Panc1 (cell line): ENCODE measurements around the gene PHRF1. TPM values are rescaled to one million over a fixed set of nuclear protein-coding genes. Genes with fewer than 3 reads are reported as not detected.

Experiments
- ATAC-seq: fragments of 200-7000 bp; cut with Tn5 transposase; 2 replicates; pipeline ENCODE4 v1.9.1; 2020; ENCODE audit warnings: mild to moderate bottlenecking, moderate library complexity
- BruUV-seq: library from RNA; stranded (reverse); fragments of 400-500 nt; replicated peaks from 2 replicates; lab custom pipeline; 2021; lab: Mats Ljungman, UMichigan
- CTCF ChIA-PET: fragments of 300-600 bp; sonication (Branson Sonifier 250); formaldehyde crosslinking; loops from one replicate; lab custom pipeline; 2022; ENCODE audit warnings: antibody characterized with exemption; lab: Charles Lee
- POLR2A ChIA-PET: fragments of 300-600 bp; sonication (Branson Sonifier 250); formaldehyde crosslinking; loops from one replicate; lab custom pipeline; 2022; ENCODE audit warnings: antibody characterized with exemption; lab: Charles Lee
- DNase-seq: peaks from one replicate; pipeline ENCODE4 v3.0.0-alpha.2; 2010; ENCODE audit warnings: low read depth, low spot score
- H3K27ac ChIP-seq: 2 replicates; pipeline ENCODE4 v1.5.1; 2011; ENCODE audit warnings: mild to moderate bottlenecking, low read length, inconsistent platforms
- H3K27me3 ChIP-seq: fragments of 200-500 bp; sonication (Bioruptor generic); 2 replicates; pipeline ENCODE4 v1.6.0; 2014; ENCODE audit warnings: low read length, inconsistent platforms; ENCODE audit not compliant: control insufficient read depth, insufficient read depth
- H3K36me3 ChIP-seq: fragments of 200-500 bp; sonication (Bioruptor generic); 2 replicates; pipeline ENCODE4 v1.5.1; 2014; ENCODE audit warnings: inconsistent platforms, mild to moderate bottlenecking, low read length, moderate library complexity; ENCODE audit not compliant: control insufficient read depth, insufficient read depth
- H3K4me1 ChIP-seq: 2 replicates; pipeline ENCODE4 v1.5.1; 2011; ENCODE audit warnings: inconsistent platforms, mild to moderate bottlenecking, low read length, moderate library complexity; ENCODE audit not compliant: control insufficient read depth, insufficient read depth
- H3K4me3 ChIP-seq, 2 experiments: 2 replicates each; pipeline ENCODE4 v1.5.1; 2011 to 2012; ENCODE audit warnings: low read depth in 2 of 2, low read length in 2 of 2, mild to moderate bottlenecking in 2 of 2, inconsistent platforms in 1 of 2, moderate library complexity in 1 of 2
- H3K9me3 ChIP-seq: fragments of 200-500 bp; sonication (Bioruptor generic); 2 replicates; pipeline ENCODE4 v1.5.1; 2014; ENCODE audit warnings: low read depth, mild to moderate bottlenecking, inconsistent platforms, low read length, moderate library complexity; ENCODE audit not compliant: control insufficient read depth, insufficient read depth
- POLR2AphosphoS5 ChIP-seq: IDR thresholded peaks from 2 replicates; pipeline ENCODE4 v1.6.1; 2012; ENCODE audit warnings: mild to moderate bottlenecking, low read depth, low read length, moderate library complexity
- SIN3A ChIP-seq: IDR thresholded peaks from 2 replicates; pipeline ENCODE4 v1.6.1; 2012; ENCODE audit warnings: low read depth, mild to moderate bottlenecking, low read length, moderate library complexity, borderline replicate concordance; ENCODE audit not compliant: insufficient read depth
- TCF7L2 ChIP-seq: IDR thresholded peaks from 2 replicates; pipeline ENCODE4 v1.6.1; 2011; ENCODE audit warnings: mild to moderate bottlenecking, low read depth, low read length, inconsistent platforms
- in situ Hi-C: cut with HindIII; loops from 2 replicates; pipeline ENCODE4 v1.10.0; 2016; ENCODE audit warnings: low sequenced_read_pairs, low pct_unique_long_range_greater_than_20kb
- intact Hi-C: fragments of 100-400 bp; cut with micrococcal nuclease; formaldehyde crosslinking; loops from one replicate; pipeline ENCODE4 v1.10.0; 2022; ENCODE audit not compliant: unreplicated experiment
- total RNA-seq: library from RNA; stranded (reverse); gene quantifications from one replicate; pipeline ENCODE4 v1.2.1, GENCODE V29; 2021; ENCODE audit not compliant: unreplicated experiment
- TF ChIP-seq, protein P1 (sequence below): fragments of 450-650 bp; IDR thresholded peaks from 2 replicates; pipeline ENCODE4 v1.5.1; 2017; ENCODE audit warnings: mild to moderate bottlenecking
- TF ChIP-seq, protein P2 (sequence below), 2 experiments: IDR thresholded peaks; 2 replicates each; pipeline ENCODE4 v1.6.1; 2011 to 2012; ENCODE audit warnings: low read depth in 2 of 2, control low read depth in 1 of 2, low read length in 1 of 2, mild to moderate bottlenecking in 1 of 2, moderate library complexity in 1 of 2; ENCODE audit not compliant: insufficient read depth in 1 of 2

Gene PHRF1
- total RNA-seq, 1 experiment from 2014 or later = 90.6 TPM

DNA sequence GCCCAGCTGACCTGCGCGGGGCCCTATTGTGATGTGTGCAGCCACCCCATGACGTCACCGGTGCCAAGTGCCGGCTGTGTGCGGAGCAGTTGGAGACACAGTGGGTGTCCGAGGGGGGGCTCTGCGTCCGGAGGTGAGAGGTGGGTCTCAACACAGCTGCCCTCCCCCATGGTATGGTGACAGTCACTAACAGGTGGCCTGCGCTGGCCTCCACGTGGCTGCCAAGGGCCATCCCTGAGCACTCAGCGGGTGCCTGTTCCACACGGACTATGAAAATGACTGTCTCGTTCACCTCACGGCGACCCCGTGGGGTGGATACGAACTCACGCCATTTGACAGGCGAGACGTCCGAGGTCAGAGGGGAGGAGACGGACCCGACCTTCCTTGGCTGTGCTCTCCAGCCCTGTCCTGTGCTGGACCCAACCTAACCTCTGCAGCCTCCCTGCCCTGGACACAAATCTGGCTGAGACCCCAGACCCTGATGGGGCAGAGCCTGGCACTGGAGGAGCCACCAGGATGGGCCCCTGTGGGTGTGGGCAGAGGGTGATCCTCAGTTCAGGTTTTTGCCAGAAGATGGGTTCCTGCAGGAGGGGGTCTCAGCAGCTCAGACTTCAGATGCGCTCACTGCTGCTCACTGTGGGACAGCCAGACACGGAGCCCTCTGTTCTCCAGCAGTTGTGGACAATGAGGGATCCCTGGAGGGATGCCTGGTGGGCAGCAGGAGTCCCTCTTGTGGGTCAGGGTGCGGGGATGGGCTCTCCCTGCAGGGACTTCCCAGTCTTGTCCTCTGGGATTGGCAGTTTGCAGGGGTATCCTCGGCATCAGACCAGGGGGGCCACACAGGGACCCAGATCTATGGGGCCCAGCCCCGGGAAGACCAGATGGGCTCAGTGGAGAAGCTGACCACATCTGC is 47.2 kb upstream of the PHRF1 start:
- Histone ChIP-seq H3K36me3 (peaks cover 3% of the 10 kb centered on the region; the same call in 1 of the 2 replicates), H3K9me3 (no peaks in the 10 kb centered on the region), H3K27me3 (no peaks in the 10 kb centered on the region), H3K4me1 (peaks cover 10% of the 10 kb centered on the region), H3K4me3 (no peak overlapping the region), H3K27ac (no peak overlapping the region)
- BruUV-seq = no TSS peak
- POLR2A ChIA-PET = no interaction called here
- intact Hi-C loops = no loop called here
- in situ Hi-C loops = no loop called here
- DNase-seq = no peak
- 0 out of 2 replicates have a peak, but pooled peaks have one; percentile 3 for ATAC-seq
- no peak for TF ChIP-seq TCF7L2
- TF ChIP-seq SIN3A = no peak
- TF ChIP-seq, protein P1, sequence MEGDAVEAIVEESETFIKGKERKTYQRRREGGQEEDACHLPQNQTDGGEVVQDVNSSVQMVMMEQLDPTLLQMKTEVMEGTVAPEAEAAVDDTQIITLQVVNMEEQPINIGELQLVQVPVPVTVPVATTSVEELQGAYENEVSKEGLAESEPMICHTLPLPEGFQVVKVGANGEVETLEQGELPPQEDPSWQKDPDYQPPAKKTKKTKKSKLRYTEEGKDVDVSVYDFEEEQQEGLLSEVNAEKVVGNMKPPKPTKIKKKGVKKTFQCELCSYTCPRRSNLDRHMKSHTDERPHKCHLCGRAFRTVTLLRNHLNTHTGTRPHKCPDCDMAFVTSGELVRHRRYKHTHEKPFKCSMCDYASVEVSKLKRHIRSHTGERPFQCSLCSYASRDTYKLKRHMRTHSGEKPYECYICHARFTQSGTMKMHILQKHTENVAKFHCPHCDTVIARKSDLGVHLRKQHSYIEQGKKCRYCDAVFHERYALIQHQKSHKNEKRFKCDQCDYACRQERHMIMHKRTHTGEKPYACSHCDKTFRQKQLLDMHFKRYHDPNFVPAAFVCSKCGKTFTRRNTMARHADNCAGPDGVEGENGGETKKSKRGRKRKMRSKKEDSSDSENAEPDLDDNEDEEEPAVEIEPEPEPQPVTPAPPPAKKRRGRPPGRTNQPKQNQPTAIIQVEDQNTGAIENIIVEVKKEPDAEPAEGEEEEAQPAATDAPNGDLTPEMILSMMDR = no peak
- TF ChIP-seq, protein P2, sequence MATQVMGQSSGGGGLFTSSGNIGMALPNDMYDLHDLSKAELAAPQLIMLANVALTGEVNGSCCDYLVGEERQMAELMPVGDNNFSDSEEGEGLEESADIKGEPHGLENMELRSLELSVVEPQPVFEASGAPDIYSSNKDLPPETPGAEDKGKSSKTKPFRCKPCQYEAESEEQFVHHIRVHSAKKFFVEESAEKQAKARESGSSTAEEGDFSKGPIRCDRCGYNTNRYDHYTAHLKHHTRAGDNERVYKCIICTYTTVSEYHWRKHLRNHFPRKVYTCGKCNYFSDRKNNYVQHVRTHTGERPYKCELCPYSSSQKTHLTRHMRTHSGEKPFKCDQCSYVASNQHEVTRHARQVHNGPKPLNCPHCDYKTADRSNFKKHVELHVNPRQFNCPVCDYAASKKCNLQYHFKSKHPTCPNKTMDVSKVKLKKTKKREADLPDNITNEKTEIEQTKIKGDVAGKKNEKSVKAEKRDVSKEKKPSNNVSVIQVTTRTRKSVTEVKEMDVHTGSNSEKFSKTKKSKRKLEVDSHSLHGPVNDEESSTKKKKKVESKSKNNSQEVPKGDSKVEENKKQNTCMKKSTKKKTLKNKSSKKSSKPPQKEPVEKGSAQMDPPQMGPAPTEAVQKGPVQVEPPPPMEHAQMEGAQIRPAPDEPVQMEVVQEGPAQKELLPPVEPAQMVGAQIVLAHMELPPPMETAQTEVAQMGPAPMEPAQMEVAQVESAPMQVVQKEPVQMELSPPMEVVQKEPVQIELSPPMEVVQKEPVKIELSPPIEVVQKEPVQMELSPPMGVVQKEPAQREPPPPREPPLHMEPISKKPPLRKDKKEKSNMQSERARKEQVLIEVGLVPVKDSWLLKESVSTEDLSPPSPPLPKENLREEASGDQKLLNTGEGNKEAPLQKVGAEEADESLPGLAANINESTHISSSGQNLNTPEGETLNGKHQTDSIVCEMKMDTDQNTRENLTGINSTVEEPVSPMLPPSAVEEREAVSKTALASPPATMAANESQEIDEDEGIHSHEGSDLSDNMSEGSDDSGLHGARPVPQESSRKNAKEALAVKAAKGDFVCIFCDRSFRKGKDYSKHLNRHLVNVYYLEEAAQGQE (IDR thresholded peaks at IDR 0.05; ENCODE audit: insufficient read depth in 1 of 2, low read depth in 2 of 2, low read length in 1 of 2) = no peak
- TF ChIP-seq POLR2AphosphoS5 = no peak
- CTCF ChIA-PET = no interaction called here

DNA sequence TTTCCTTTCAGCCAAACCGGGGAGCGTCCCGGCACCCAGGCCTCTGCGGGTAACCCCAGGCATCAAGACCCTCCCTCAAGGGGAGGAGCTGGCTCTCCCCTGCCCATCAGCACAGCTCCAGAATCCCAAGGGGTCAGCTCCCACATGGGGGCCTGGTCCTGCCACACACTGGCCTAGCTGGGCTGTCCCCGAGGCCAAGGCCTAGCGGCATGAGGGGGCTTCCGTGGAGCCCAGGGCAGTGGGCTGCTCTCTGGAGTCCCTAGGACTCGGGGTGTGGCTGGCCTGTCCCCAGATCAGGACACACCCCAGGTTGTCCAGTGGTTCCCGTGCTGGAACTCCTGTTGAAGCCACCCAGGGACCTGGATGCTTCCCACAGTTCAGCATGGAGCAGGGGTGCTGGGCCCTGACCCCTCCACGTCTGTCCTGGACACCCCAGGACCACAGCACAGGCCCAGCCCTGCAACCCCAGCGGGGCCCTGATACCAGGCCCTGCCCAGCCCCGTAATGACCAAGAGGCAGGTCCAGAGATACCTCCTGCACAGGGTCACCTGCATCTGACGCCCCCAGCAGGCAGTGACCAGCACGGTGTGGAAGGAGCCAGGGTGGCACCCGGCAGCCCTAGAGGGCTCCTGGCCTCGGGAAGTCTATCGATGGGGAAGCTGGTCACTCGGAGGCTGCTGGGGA is 46.4 kb upstream of the PHRF1 start:
- in situ Hi-C loops = no loop called here
- no peak overlapping the region for H3K4me3 ChIP-seq
- H3K9me3 ChIP-seq = no peaks in the 10 kb centered on the region
- ChIA-PET CTCF (no interaction called here), POLR2A (no interaction called here)
- DNase-seq (no peak), ATAC-seq (no peak)
- no peaks in the 10 kb centered on the region for H3K27me3 ChIP-seq
- H3K36me3 ChIP-seq = peaks cover 3% of the 10 kb centered on the region; the same call in 1 of the 2 replicates
- intact Hi-C loops = no loop called here
- H3K27ac ChIP-seq = no peak overlapping the region
- no peak for TF ChIP-seq POLR2AphosphoS5
- no peak for TF ChIP-seq SIN3A
- BruUV-seq = no TSS peak
- H3K4me1 ChIP-seq = peaks cover 14% of the 10 kb centered on the region
